Measurements from ENCODE around the gene HS6ST3. TPM values are rescaled to one million over a fixed set of nuclear protein-coding genes. Genes with fewer than 3 reads are reported as not detected.

Gene HS6ST3
- total RNA-seq, 4 donors from 2014 or later, result 0.16 to 0.27 TPM; not detected in 2

- Histone ChIP-seq H3K27me3 (no peaks in the 10 kb centered on the region), H3K4me3 (no peak overlapping the region), H3K9me3 (no peaks in the 10 kb centered on the region), H3K4me1 (no peaks in the 10 kb centered on the region), H3K27ac (no peak overlapping the region), H3K36me3 (no peaks in the 10 kb centered on the region)
- no peak for DNase-seq
- in situ Hi-C loops (cut with MboI; ENCODE audit: low pct_ligation_motif_present in 1 of 4, low pct_unique_long_range_greater_than_20kb in 1 of 4, low sequenced_read_pairs in 3 of 4), result no loop called here
- TF ChIP-seq POLR2A (IDR thresholded peaks at IDR 0.05), result no peak
- TF ChIP-seq EP300 (IDR thresholded peaks at IDR 0.05; ENCODE audit: low read depth), result no peak
- no peak for TF ChIP-seq CTCF (IDR thresholded peaks at IDR 0.05)
- TF ChIP-seq POLR2AphosphoS5 (IDR thresholded peaks at IDR 0.05), result no peak
- intact Hi-C loops (cut with DNase I; ENCODE audit: low total_unique reads), result no loop called here
- 88 to 100% methylated on average over 1 of the region's 1 CpG for WGBS, 2 donors (ENCODE audit: low coverage in 1 of 2)
These were observed 661.2 kb downstream of the HS6ST3 start for GRCh38 chr13:96751089-96751488.

- no peak for TF ChIP-seq POLR2A (IDR thresholded peaks at IDR 0.05)
- no peak for TF ChIP-seq CTCF (IDR thresholded peaks at IDR 0.05)
- TF ChIP-seq EP300 (IDR thresholded peaks at IDR 0.05; ENCODE audit: low read depth), result no peak
- TF ChIP-seq POLR2AphosphoS5 (IDR thresholded peaks at IDR 0.05), result no peak
- intact Hi-C loops (cut with DNase I; ENCODE audit: low total_unique reads) (no loop called here), in situ Hi-C loops (cut with MboI; ENCODE audit: low pct_ligation_motif_present in 1 of 4, low pct_unique_long_range_greater_than_20kb in 1 of 4, low sequenced_read_pairs in 3 of 4) (no loop called here)
- Histone ChIP-seq H3K36me3 (no peaks in the 10 kb centered on the region), H3K27me3 (no peaks in the 10 kb centered on the region), H3K4me3 (no peak overlapping the region), H3K4me1 (no peaks in the 10 kb centered on the region), H3K9me3 (no peaks in the 10 kb centered on the region), H3K27ac (no peak overlapping the region)
- DNase-seq, result no peak
These were observed 673.0 kb downstream of the HS6ST3 start for GRCh38 chr13:96762876-96763275.

GRCh38 chr13:96766306-96766705 is 676.4 kb downstream of the HS6ST3 start:
- WGBS, 2 donors (ENCODE audit: low coverage in 1 of 2), result 42 to 74% methylated on average over 2 to 3 of the region's 3 CpGs

GRCh38 chr13:96768524-96768923 is 678.6 kb downstream of the HS6ST3 start:
- H3K27me3 ChIP-seq, result no peaks in the 10 kb centered on the region
- DNase-seq, result no peak
- no peak overlapping the region for H3K27ac ChIP-seq
- intact Hi-C loops (cut with DNase I; ENCODE audit: low total_unique reads) (no loop called here), in situ Hi-C loops (cut with MboI; ENCODE audit: low pct_ligation_motif_present in 1 of 4, low pct_unique_long_range_greater_than_20kb in 1 of 4, low sequenced_read_pairs in 3 of 4) (no loop called here)
- H3K36me3 ChIP-seq, result no peaks in the 10 kb centered on the region
- H3K4me3 ChIP-seq, result no peak overlapping the region
- no peaks in the 10 kb centered on the region for H3K9me3 ChIP-seq
- no peak for TF ChIP-seq POLR2A (IDR thresholded peaks at IDR 0.05)
- no peak for TF ChIP-seq EP300 (IDR thresholded peaks at IDR 0.05; ENCODE audit: low read depth)
- no peak for TF ChIP-seq CTCF (IDR thresholded peaks at IDR 0.05)
- TF ChIP-seq POLR2AphosphoS5 (IDR thresholded peaks at IDR 0.05), result no peak
- H3K4me1 ChIP-seq, result no peaks in the 10 kb centered on the region
- 66 to 81% methylated on average over 3 to 6 of the region's 6 CpGs for WGBS, 2 donors (ENCODE audit: low coverage in 1 of 2)

More at GRCh38 chr13:96766306-96766705, 676.4 kb downstream of the HS6ST3 start:
- Histone ChIP-seq H3K27me3 (no peaks in the 10 kb centered on the region), H3K9me3 (no peaks in the 10 kb centered on the region), H3K4me3 (no peak overlapping the region), H3K36me3 (no peaks in the 10 kb centered on the region), H3K4me1 (no peaks in the 10 kb centered on the region), H3K27ac (no peak overlapping the region)
- intact Hi-C loops (cut with DNase I; ENCODE audit: low total_unique reads) (no loop called here), in situ Hi-C loops (cut with MboI; ENCODE audit: low pct_ligation_motif_present in 1 of 4, low pct_unique_long_range_greater_than_20kb in 1 of 4, low sequenced_read_pairs in 3 of 4) (no loop called here)
- TF ChIP-seq POLR2AphosphoS5 (IDR thresholded peaks at IDR 0.05) (no peak), EP300 (IDR thresholded peaks at IDR 0.05; ENCODE audit: low read depth) (no peak), CTCF (IDR thresholded peaks at IDR 0.05) (no peak), POLR2A (IDR thresholded peaks at IDR 0.05) (no peak)
- no peak for DNase-seq

Measured in transverse colon (tissue), 4 donors.